Effector CD8-positive, alpha-beta T cell (primary cell): ENCODE results near the gene DAB1.

ENCODE experiments used
- DNase-seq: peaks from one replicate; lab custom pipeline; 2025; lab: John Stamatoyannopoulos, UW

Gene DAB1

DNA sequence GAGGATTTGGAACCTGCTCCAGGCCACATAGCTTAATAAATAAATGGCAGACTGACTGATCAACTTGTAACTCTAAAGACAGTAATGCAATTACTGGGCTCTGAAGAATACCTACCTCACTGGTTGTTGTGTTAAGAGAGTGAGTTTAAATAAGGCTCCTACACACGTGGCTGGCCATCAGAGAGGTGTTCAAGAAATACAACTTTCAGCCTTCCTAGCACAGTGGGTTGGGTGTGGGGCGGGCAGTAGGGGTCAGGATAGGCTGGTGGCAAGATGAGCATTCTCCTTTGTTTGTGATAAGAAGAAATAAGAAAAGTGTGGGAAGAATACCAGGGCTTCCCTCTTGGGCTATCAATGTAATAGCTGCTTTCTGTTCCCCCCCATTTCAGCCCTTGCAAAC lies 151.3 kb downstream of the DAB1 start:
- no peak for DNase-seq

GRCh38 chr1:57272150-57272549 lies 151.7 kb downstream of the DAB1 start:
- no peak for DNase-seq

DNA sequence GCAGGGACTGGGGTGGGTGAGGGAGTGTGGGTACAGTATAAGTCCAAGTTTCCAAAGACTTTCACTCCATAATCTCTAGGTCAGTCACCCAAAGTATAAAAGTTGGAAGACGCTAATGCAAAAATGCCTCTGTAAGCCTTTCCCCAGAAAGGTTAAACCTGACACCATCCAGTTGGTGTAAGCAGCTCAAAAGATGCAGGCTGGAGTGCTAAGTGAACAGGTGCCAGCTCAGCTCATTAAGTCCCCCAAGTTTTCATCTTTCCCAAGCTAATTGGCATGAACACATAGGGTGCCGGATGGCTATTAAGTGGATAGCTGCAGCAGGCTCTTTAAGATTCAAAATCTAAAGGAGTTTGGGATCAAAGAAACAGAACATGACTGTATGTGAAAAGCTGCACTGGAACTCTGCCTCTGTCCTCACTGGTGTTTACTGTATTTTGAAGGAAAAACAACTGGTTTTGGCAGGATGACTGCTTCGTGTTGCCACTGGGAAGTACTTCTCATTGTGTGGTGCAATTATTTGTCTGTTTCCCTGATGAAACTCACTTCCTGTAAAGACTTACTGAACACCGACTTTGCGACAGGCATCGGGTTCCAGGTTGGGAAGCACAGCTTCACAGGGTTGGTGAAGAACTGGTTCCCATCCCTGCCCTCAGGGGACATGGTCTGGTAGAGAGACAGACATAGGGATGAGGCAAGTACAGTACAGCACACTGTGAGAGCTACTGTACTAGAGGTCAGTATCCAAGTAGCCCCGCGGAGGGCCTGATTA lies 152.7 kb downstream of the DAB1 start:
- DNase-seq, result no peak

- DNase-seq, result no peak
These were observed 154.1 kb downstream of the DAB1 start for GRCh38 chr1:57269630-57270225.

DNA sequence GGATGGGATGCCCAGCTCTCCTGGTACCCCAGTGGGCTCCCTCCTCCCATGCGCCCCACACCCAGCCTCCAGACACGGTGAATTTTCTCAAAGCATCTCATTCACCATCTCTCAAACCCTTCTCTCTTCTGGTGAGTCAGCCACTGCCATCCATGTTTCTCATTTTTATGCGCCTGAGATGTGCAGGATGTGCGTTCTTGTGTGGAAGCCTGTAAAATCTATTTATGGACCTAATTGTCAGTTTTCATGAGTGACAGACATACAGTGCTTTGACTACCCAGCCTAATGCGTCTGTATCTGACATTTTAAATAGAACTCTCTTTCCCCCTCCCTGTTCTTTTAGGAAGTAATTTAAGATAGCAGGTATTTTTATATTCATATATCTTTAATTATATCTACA lies 158.8 kb downstream of the DAB1 start:
- no peak for DNase-seq

- DNase-seq, result no peak
These were observed 161.4 kb downstream of the DAB1 start for GRCh38 chr1:57262472-57262871.

DNA sequence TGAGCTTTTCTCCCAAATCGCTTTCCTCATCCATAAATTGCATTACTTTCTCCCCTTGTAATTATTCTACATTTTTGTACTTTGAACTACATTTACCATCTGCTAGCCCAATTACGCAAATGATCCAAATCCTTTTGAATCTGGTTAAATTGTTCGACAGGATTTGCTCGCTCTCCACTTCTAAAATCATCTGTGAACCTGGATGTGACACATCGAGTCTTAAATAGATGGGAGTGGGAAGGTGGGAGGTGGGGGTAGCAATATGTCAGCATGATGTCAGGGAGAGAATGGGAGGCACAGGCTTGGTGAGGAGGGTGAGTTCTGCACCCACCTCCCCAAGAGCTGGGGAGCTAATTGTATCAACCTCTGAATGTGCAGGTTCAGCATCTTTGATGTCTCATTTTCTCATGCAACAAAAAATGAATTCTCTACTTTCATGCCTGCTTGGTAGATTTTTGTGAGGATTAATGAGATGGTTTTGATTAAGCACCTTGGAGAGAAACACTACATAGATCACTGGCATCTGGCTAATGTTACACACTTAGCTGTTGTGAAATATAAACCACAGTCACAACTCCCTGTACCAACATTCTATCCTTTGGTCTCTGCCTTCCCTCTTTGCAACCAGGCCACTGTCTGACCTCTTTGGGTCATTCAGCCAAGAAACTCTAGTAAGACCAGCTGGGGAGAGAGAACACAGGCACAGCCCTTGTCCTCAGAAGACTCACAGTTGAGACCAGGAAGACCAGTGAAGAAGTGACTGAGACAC lies 165.1 kb downstream of the DAB1 start:
- DNase-seq, result no peak

- no peak for DNase-seq
These were observed 167.9 kb downstream of the DAB1 start for GRCh38 chr1:57255945-57256344.

- no peak for DNase-seq
These were observed 169.8 kb downstream of the DAB1 start for GRCh38 chr1:57254022-57254421.

GRCh38 chr1:57252597-57253294 lies 171.1 kb downstream of the DAB1 start:
- DNase-seq, result no peak

GRCh38 chr1:57250021-57250420 lies 173.8 kb downstream of the DAB1 start:
- DNase-seq, result no peak

DNA sequence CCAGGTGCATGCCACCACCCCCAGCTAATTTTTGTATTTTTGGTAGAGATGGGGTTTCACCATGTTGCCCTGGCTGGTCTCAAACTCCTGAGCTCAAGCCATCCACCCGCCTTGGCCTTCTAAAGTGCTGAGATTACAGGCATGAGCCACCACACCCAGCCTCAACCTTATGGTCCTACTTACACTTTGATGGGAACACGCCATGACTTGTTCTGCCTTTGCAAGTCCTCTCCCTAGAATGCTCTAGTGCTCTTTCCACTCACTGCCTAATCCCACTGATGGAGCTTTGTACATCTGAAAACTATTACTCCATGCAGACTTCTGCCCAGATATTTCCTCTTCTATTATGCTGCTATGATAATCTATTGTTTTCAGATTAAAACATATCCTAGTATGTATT lies 174.3 kb downstream of the DAB1 start:
- DNase-seq, result no peak

DNA sequence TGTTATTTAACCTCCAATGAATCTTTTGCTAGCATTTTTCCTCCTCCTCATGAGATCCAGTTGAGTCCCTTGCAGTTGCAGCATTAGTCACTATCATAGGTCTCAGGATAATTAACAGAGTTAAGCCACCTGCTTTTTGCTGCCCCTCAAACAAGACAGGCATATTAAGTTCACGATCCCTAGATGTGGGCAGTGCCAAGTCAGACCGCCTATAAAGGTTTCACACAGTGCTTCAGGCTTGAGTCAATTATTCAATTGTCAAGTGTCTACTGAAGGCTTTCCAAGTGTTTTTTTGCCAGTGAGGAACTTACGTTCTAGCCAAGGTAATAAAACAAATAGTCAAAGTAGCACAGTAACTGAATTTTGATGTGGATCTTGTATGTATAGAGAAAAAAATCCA lies 175.0 kb downstream of the DAB1 start:
- DNase-seq, result no peak

DNA sequence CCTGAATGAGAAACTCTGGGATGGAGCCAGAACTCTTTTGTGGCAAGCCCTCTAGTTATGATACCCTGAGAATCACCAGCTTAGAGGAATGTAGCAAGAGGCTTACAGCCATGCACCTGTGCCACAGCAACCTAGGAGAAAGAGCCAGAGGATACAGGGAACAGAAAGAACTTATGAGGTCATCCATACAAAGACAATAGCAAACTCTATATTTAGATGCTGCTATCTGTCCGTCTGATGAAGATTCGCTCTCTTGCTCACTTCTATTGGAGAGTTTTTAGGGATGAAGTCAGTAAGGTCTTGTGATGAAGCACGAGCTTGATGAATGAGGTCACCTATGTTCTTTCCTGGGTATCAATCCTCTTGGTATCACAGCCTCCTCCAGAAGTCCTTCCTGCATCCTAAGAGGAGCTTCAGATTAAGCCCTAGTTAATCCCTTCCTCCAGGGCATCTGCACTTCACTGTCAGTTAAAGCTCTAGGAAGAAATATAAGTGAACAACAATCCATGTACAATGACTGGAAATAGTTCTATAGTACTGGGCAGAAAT lies 185.6 kb downstream of the DAB1 start:
- no peak for DNase-seq

DNA sequence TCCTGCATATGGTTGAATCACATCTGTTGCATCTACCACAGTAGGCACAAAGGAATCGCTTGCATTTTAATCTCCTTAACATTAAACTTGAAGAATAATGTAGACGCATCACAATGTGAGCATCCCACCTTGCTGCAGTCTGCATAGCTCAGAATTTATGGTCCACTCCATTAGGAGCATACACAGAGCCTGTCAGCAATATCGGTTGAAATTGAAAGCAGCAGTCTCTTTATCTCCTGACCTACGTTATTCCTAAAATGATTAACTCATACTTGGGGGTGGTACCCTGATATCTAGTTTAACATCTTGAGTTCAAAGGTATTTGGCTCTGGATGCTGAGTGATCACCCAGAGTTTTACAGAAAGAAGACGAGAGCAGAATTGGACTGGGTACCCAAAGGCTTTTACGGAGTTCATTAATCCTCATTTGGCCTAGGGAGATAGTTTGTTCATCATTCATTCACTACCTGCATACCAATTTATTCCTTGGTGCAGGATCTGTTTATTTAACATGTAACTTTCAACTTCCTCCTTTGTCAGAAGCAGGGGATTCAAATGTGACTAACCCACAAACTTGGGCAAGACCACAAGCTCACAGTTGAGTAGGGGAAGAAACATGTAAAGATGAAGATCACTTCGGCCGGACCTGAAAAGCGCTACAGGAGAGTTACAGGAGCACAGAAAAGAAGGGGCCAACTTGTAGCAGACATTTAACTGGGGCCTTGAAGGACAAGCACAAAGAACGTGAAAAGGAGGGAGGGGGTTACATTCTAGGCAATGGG lies 187.9 kb downstream of the DAB1 start:
- DNase-seq, result no peak

- DNase-seq, result no peak
These were observed 189.4 kb downstream of the DAB1 start for GRCh38 chr1:57234459-57234858.

GRCh38 chr1:57232500-57232899 lies 191.4 kb downstream of the DAB1 start:
- no peak for DNase-seq

DNA sequence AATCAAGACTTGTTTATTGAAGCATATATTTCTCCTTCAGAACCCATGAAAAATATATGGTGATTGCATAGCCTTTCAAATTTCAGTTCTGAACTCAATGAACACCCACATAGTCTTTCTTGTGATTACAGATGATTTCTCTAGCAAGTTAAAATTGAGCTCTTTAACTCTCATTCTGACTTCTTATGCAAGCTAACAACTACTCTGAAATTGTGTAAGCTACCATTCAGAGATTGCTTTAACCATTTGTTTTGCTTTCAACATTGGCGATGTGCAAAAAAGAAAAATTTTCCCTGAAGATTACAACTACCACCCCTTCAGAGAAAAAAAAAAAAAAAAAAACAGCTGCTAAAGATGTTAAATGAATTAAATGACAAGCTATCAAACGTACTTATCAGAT lies 193.9 kb downstream of the DAB1 start:
- DNase-seq, result no peak

DNA sequence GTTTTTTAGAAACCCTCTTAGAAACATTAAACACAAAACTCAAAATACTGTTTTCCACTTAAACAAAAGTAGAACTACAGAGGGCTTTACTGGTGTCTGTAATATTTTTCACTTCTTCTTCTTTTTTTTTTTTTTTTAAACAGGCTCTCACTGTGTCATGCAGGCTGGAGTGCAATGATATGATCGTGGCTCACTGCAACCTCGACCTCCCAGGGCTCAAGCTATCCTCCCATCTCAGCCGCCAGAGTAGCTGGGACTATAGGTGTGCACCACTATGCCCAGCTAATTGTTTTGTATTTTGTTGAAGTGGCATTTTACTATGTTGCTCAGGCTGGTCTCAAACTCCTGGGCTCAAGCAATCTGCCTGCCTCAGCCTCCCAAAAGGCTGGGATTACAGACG lies 194.8 kb downstream of the DAB1 start:
- no peak for DNase-seq

- DNase-seq, result no peak
These were observed 201.1 kb downstream of the DAB1 start for GRCh38 chr1:57222801-57223200.

DNA sequence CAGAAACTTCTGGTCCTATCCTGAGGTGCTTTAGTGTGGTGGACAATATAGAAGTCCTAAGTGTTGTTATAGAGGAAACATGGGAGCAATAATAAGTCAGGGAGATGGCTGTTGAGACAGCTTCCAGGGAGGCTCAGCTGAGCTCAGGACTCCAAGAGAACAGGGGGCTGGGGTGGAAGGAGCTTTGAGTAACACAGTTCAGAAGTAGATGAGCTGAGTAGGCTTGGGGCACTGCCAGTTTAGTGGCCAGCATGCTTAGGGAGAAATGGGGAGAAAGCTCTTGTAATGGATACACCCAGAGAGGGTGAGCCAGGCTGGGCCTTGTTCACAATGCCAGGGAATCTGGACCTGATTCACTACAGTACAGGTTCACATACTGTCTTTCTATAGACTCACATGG lies 201.6 kb downstream of the DAB1 start:
- no peak for DNase-seq
